Activated CD4-positive, alpha-beta T cell treated with anti-CD3 and anti-CD28 coated beads, Interleukin-10, Interleukin-2, amounts not matched to agents 100 ng/mL and 50 ng/mL, durations not matched to agents 16 hours and 8 hours (primary cell): ENCODE data around the gene SAMD1.
A peak's percentile ranks its signal among the peaks of the same experiment; 100 is the strongest.

Experiments
- DNase-seq: peaks from one replicate; pipeline ENCODE4 v3.0.0-alpha.2; 2020

The SAMD1 gene

GRCh38 chr19:14088634-14089411 is 1.7 kb downstream of the SAMD1 start:
- no peak for DNase-seq

- DNase-seq = no peak
These were observed 4.5 kb downstream of the SAMD1 start for GRCh38 chr19:14086098-14086497.

- no peak for DNase-seq
These were observed 5.1 kb downstream of the SAMD1 start, which contains the start of gene C19orf67 for GRCh38 chr19:14085309-14085995. C19orf67 (minus strand) TSS chr19:14085783; CDS start chr19:14085627, 156 bp downstream.

GRCh38 chr19:14082675-14082960 is 7.9 kb downstream of the SAMD1 start:
- no peak for DNase-seq

DNA sequence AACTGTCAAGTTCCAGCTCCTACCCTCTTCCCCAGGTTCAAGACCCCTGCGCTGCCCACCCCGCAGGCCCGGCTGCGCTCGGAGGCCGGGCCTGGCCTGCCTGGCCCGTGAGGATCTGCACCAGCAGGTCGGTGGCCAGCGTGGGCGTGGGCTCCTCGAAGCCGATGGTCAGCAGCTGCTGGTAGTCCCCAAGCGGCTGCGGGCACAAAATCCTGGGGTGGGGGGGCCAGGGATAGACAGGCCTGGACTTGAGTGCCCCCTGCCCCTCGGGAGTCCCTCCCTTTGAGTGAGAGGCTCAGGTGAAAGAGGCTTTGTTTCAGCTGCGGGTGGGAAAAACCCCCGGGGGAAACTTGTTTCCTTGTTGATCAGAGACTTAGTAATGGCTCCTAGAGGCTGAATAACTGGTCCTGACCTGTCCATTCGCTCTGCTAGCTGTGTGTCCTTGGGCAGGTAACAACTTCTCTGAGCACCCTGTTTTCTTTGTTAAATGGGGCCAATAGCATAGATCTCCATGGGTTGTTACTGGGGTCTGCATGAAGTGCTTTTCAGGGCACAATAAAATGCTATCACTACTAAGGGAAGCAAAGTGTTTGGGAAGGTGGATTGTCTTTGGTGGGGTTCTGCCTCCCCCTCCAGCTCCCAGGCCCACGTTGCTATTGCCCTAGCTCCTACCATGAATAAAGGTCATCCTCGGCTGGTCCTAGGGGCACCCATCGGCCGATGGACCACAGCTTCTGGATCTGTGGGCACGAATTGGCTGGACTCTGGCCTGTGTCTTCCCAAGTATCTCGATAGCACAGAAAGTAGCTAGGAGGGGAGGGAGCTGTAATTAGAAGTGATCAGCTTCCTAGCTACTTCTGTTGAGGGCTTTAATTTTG is 8.5 kb downstream of the SAMD1 start:
- DNase-seq = peak; percentile 16

DNA sequence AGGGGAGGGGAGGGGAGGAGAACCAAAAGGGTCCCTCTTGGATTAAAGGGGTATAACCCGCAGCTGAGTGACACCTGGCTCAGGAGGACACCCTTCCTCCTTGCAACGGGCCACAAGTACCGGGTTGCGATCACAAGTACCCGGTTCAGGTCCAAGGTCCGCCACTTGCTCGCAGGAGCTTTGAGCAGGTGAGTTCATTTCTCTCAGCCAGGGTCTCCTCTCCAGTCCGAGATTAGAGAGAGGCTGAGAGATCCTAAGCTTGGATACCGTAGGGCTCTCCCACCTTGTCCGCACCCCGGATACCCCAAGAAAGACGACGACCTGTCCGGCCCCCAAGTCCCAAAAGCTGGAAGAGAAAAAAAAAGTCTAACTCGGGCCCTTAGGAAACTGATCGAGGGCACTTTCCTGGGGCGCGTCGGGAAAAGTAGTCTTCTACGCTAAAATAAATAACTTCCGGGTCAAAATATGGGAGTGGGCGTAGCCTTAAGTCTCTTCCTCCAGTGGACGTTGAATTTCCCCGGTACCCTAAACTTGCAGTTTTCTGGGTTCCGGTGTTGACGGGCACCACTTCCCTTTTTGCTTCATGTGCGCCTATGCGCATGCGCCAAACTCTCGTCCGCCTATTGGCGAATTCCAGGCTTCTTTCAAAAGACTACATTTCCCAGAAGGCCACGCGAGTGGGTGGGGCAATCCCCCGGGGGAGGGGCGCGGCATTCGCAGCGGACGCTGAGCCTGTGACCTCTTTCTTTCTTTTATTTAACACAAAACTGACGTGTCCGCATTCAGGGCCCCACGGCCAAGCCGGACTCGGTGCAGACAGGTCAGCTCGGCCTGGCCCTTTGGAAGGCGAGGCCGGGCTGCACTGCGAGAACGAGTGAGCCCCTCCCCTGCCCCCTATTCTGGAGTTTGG is 9.4 kb downstream of the SAMD1 start:
- DNase-seq = peak; percentile 100

- no peak for DNase-seq
These were observed 12.1 kb downstream of the SAMD1 start for GRCh38 chr19:14078411-14078810.

DNA sequence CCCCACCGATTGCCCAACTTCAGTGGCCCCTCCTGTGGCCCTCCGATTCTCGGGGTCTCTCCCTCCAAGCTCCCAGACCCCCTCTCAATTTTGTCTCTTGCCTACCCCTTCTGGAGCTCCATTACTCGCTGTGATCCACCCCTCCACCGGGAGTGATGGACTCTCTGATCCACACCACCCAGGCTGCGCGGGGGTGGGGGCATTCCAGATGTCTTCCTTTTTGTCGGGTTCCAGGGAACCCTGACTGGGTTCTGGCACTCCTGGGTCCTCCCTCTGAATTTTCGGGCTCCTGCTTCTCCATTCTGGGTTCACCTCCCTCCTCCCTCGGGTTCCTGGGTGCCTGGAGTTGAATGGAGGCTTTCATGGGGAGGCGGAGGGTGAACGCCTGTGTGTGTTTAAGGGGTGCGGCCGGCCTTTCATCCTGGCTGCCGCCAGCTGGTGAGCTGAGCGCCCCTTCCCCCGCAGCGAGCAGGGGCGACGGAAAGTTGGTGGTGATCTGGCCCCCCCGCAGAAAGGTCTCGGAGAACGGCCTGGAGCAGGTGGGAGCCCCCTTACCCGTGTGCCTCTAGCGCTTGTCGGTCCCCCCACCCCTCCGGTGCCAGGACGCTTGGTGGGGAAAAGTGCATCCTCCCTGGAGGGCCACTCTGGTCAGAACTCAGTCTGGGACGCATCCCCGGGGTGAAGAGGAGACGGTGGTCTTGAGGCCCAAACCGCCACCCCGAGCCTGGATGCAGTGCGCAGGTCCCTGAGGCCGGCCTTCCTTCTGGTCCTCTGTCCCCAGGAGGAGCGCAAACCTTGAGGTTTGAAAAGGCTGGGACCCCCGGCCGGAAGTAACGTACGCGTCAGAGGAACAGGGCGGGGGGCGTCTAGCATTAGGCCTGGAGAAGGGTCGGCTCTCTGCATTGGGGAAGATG is 16.4 kb downstream of the SAMD1 start:
- DNase-seq = peak; percentile 35

DNA sequence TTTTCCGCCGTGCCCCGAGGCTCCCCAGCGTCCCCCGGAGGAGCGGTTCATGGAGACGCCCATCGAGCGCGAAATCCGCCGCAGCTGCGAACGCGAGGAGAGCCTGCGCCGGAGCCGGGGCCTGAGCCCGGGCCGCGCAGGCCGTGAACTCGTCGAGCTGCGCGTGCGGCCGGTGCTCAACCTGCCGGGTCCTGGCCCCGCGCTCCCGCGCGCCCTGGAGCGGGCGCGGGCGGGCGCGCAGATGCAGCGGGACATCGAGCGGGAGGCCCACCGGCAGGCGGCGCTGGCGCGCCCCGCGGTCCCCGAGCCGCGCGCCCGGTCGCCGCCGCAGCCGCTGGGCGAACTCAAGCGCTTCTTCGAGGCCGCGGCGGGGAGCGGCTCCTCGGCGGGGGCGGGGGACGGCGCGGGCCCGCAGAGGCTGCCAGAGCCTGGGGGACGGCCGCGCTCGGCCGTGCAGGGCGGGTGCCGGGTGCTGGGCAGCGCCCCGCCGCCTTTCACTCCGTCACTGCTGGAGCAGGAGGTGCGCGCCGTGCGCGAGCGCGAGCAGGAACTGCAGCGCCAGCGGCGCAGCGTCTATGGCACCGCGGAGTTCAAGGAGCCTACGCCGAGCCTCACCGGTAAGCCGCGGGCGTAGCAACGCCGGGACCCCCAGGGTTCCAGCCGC is 17.2 kb downstream of the SAMD1 start:
- DNase-seq = peak; percentile 87

GRCh38 chr19:14072535-14073260 is 17.9 kb downstream of the SAMD1 start, which contains the start of gene MISP3:
MISP3 (plus strand) TSS chr19:14072786; CDS start chr19:14073310, 524 bp downstream.
- DNase-seq = peak; percentile 53

DNA sequence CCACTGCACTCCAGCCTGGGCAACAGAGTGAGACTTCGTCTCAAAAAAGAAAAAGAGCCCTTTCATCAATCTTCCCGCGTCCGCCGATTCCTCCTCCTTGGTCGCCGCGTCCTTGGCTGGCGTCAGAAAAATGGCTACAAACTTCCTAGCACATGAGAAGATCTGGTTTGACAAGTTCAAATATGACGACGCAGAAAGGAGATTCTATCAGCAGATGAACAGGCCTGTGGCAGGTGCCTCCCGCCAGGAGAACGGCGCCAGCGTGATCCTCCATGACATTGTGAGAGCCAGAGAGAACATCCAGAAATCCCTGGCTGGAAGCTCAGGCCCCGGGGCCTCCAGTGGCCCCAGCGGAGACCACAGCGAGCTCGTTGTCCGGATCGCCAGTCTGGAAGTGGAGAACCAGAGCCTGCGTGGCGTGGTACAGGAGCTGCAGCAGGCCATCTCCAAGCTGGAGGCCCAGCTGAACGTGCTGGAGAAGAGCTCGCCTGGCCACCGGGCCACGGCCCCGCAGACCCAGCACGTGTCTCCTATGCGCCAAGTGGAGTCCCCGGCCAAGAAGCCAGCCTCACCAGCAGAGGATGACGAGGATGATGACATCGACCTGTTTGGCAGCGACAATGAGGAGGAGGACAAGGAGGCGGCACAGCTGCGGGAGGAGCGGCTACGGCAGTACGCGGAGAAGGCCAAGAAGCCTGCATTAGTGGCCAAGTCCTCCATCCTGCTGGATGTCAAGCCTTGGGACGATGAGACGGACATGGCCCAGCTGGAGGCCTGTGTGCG is 20.1 kb downstream of the SAMD1 start:
- no peak for DNase-seq

- no peak for DNase-seq
These were observed 24.4 kb downstream of the SAMD1 start for GRCh38 chr19:14066134-14066533.

GRCh38 chr19:14063105-14063504 is 27.4 kb downstream of the SAMD1 start:
- no peak for DNase-seq

DNA sequence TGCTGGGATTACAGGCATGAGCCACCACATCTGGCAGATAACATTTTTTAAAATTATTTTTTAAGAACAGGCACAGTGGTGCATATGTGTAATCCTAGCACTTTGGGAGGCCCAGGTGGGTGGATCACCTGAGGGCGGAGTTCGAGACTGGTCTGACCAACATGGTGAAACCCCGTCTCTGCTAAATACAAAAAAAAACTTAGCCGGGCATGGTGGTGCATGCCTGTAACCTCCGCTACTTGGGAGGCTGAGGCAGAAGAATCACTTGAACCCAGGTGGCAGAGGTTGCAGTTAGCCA is 28.0 kb downstream of the SAMD1 start:
- no peak for DNase-seq

DNA sequence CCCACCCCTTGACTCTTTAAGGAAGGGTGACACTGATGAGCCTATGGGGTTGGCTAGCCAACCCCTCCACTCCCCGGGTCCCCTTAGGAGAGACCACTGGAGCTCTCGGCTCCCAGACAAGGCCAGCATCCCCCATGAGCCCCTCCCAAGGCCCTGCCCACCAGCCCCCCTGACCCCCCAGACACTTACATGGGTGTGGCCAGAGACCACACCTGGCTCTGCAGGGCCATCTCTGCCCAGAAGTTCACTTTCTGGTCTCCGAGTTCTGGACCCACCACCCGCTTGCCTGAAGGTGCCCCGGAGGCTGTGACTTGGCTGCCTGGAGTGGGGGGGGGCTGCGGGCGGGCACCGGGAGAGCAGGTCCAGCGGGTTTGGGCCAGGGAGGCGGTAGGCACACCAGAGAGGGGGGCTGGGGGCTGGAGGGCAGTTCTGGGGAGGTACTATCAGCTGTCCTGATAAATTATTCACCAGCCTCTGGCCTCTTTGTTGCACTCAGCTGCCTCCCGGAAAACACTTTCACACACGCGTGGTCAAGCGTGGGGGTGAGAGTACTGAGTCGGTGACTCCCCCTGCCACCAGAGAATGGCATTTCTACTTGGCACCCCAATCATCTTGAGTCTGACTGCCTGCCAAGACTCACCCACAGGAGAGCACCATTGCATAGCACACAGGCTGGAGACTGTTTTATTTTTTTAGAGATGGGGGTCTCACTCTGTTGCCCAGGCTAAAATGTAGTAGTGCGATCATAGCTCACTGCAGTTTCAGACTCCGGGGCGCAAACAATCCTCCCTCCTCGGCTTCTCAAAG is 28.6 kb downstream of the SAMD1 start, which contains the start of gene PALM3:
PALM3 (minus strand) TSS at position 326 of the 807 bp plus-strand sequence; CDS start at position 230, 96 bp downstream.
- DNase-seq = no peak

GRCh38 chr19:14061081-14061749 is 29.3 kb downstream of the SAMD1 start:
- no peak for DNase-seq

DNA sequence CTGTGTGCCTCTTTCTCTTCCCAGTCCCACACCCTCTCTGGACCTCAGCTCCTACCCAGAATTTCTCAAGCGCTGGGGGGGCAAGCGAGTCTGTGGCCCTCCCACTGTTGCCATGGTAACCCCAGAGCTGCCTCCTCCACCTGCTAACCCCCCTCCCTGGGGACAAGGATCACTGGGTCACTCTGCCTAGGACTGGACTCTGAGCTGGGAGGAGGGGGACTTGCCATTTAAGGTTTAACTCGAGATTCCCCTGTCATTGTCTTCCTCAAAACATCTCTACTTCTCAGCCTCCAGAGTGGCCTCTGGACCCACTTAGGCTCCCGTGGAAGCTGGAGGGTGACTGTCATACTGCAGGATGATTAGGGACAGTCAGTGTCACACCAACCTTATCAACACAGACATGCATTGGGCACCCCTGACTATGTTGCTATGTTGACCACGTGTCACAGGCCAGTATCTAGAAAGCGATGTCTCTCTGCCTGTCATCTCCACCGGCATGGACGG is 30.8 kb downstream of the SAMD1 start:
- DNase-seq = no peak
